SK-N-SH (cell line): ENCODE measurements around the gene TMEM132D. TPM values are rescaled to one million over a fixed set of nuclear protein-coding genes. Genes with fewer than 3 reads are reported as not detected.

Experiments
- CTCF ChIA-PET: fragments of 300-600, 350-600 bp; formaldehyde crosslinking; extraction: SDS; loops from one replicate; lab custom pipeline; 2021; lab: Yijun Ruan, JAX
- POLR2A ChIA-PET: fragments of 350-600 bp; sonication (Branson Sonifier 250); formaldehyde crosslinking; extraction: SDS; loops from one replicate; lab custom pipeline; 2020; ENCODE audit warnings: antibody characterized with exemption, inconsistent platforms; lab: Yijun Ruan, JAX
- DNase-seq: peaks from one replicate; pipeline ENCODE4 v3.0.0; 2012
- H2AFZ ChIP-seq: fragments of 200-600 bp; sonication (generic); 2 replicates; pipeline ENCODE4 v1.8.1; 2016; ENCODE audit warnings: antibody characterized with exemption, mild to moderate bottlenecking, low read depth
- H3F3A ChIP-seq: fragments of 200-600 bp; sonication (generic); replicated peaks from 2 replicates; pipeline ENCODE3; 2016; ENCODE audit warnings: antibody characterized with exemption, mild to moderate bottlenecking; ENCODE audit not compliant: insufficient read depth
- H3K27ac ChIP-seq, 2 experiments: fragments of 200-500 bp in 1 of 2; fragments of 200-600 bp in 1 of 2; sonication (Bioruptor generic) in 1 of 2; sonication (generic), shearing (Covaris generic) in 1 of 2; 2 replicates each; pipeline versions ENCODE4 v1.5.1 to v1.6.1; 2014 to 2016; ENCODE audit warnings: low read depth in 2 of 2, inconsistent platforms in 1 of 2, low read length in 1 of 2, mild to moderate bottlenecking in 1 of 2, mixed read lengths in 1 of 2
- H3K27me3 ChIP-seq: fragments of 200-600 bp; sonication (generic), shearing (Covaris generic); 2 replicates; pipeline ENCODE4 v1.6.1; 2016; ENCODE audit warnings: mixed run types; ENCODE audit not compliant: insufficient read depth
- H3K36me3 ChIP-seq, 2 experiments: fragments of 200-500 bp in 1 of 2; fragments of 200-600 bp in 1 of 2; sonication (Bioruptor generic) in 1 of 2; sonication (generic) in 1 of 2; replicated peaks in 1 of 2; 2 replicates each; pipeline versions ENCODE3 to v1.5.1; 2014 to 2016; ENCODE audit warnings: low read length in 1 of 2, mild to moderate bottlenecking in 1 of 2; ENCODE audit not compliant: insufficient read depth in 2 of 2, control insufficient read depth in 1 of 2
- H3K4me1 ChIP-seq, 2 experiments: fragments of 200-500 bp in 1 of 2; fragments of 200-600 bp in 1 of 2; sonication (Bioruptor generic) in 1 of 2; sonication (generic), shearing (Covaris generic) in 1 of 2; 2 replicates each; pipeline versions ENCODE4 v1.5.1 to v1.6.1; 2014 to 2016; ENCODE audit warnings: low read depth in 1 of 2, low read length in 1 of 2, mixed run types in 1 of 2; ENCODE audit not compliant: insufficient read depth in 2 of 2, control insufficient read depth in 1 of 2
- H3K4me2 ChIP-seq: fragments of 200-600 bp; sonication (generic), shearing (Covaris generic); 2 replicates; pipeline ENCODE4 v1.6.1; 2017; ENCODE audit warnings: mixed run types
- H3K4me3 ChIP-seq, 2 experiments: fragments of 200-500 bp in 1 of 2; fragments of 200-600 bp in 1 of 2; sonication (Bioruptor generic) in 1 of 2; sonication (generic), shearing (Covaris generic) in 1 of 2; 2 replicates each; pipeline versions ENCODE4 v1.5.1 to v1.8.1; 2014 to 2016; ENCODE audit warnings: low read depth in 2 of 2, inconsistent platforms in 1 of 2, low read length in 1 of 2, mild to moderate bottlenecking in 1 of 2, mixed read lengths in 1 of 2, moderate library complexity in 1 of 2
- H3K79me2 ChIP-seq: fragments of 200-600 bp; sonication (generic); 2 replicates; pipeline ENCODE4 v1.8.1; 2017; ENCODE audit warnings: mild to moderate bottlenecking; ENCODE audit not compliant: insufficient read depth
- H3K9ac ChIP-seq: fragments of 200-600 bp; sonication (generic); 2 replicates; pipeline ENCODE4 v1.6.1; 2017; ENCODE audit warnings: mixed run types
- H3K9me2 ChIP-seq: fragments of 200-600 bp; sonication (generic); 2 replicates; pipeline ENCODE4 v1.6.1; 2017; ENCODE audit warnings: mixed run types
- H3K9me3 ChIP-seq: fragments of 200-600 bp; sonication (generic); 2 replicates; pipeline ENCODE4 v1.6.1; 2017; ENCODE audit warnings: mixed run types, mild to moderate bottlenecking, moderate library complexity
- H4K20me1 ChIP-seq: fragments of 200-600 bp; sonication (generic); 2 replicates; pipeline ENCODE4 v1.6.1; 2017; ENCODE audit warnings: mild to moderate bottlenecking, mixed run types; ENCODE audit not compliant: insufficient read depth
- CHD2 ChIP-seq: fragments of 150-350 bp; IDR thresholded peaks from 2 replicates; pipeline ENCODE4 v1.6.1; 2018; ENCODE audit warnings: low read length; ENCODE audit not compliant: partially characterized antibody
- ELF1 ChIP-seq: IDR thresholded peaks from 2 replicates; pipeline ENCODE4 v1.4.0; 2012
- FOSL2 ChIP-seq: IDR thresholded peaks from 2 replicates; pipeline ENCODE4 v1.4.0; 2012; ENCODE audit warnings: low read depth, mild to moderate bottlenecking, moderate library complexity, borderline replicate concordance
- FOXM1 ChIP-seq: IDR thresholded peaks from 2 replicates; pipeline ENCODE4 v1.4.0; 2012; ENCODE audit warnings: low read depth, mild to moderate bottlenecking
- GATA2 ChIP-seq: sonication (generic); formaldehyde crosslinking; IDR thresholded peaks from 2 replicates; pipeline ENCODE4 v1.5.0; 2020; ENCODE audit warnings: mild to moderate bottlenecking, missing genetic modification reagents
- IRF3 ChIP-seq: fragments of 150-350 bp; IDR thresholded peaks from 2 replicates; pipeline ENCODE4 v1.6.1; 2016; ENCODE audit warnings: mild to moderate bottlenecking, low read depth, low read length
- JUND ChIP-seq: IDR thresholded peaks from 2 replicates; pipeline ENCODE4 v1.4.0; 2012
- MXI1 ChIP-seq: IDR thresholded peaks from 2 replicates; pipeline ENCODE4 v1.6.1; 2012; ENCODE audit warnings: mild to moderate bottlenecking, low read depth, low read length, improper control_type of control experiment
- NRF1 ChIP-seq: IDR thresholded peaks from 2 replicates; pipeline ENCODE4 v1.6.1; 2012; ENCODE audit warnings: low read depth, mild to moderate bottlenecking, low read length
- POLR2AphosphoS5 ChIP-seq: IDR thresholded peaks from 2 replicates; pipeline ENCODE4 v1.6.1; 2012; ENCODE audit warnings: low read depth, low read length
- RAD21 ChIP-seq: IDR thresholded peaks from 2 replicates; pipeline ENCODE4 v1.6.1; 2012; ENCODE audit warnings: mild to moderate bottlenecking, low read length
- SIN3A ChIP-seq: IDR thresholded peaks from 2 replicates; pipeline ENCODE4 v1.6.1; 2012; ENCODE audit warnings: low read depth, mild to moderate bottlenecking, low read length, moderate library complexity, borderline replicate concordance
- TAF1 ChIP-seq: IDR thresholded peaks from 2 replicates; pipeline ENCODE4 v1.6.1; 2012; ENCODE audit warnings: low read depth, mild to moderate bottlenecking, low read length, moderate library complexity, borderline replicate concordance
- TCF12 ChIP-seq: IDR thresholded peaks from 2 replicates; pipeline ENCODE4 v1.4.0; 2012
- TEAD4 ChIP-seq: IDR thresholded peaks from 2 replicates; pipeline ENCODE4 v1.4.0; 2012; ENCODE audit warnings: mild to moderate bottlenecking, borderline replicate concordance; ENCODE audit not compliant: insufficient read depth
- YY1 ChIP-seq: IDR thresholded peaks from 2 replicates; pipeline ENCODE4 v1.4.0; 2012; ENCODE audit warnings: low read depth, mild to moderate bottlenecking
- WGBS: methylation state at CpG from one replicate; pipeline ENCODE4 v1.1.6; 2017; ENCODE audit warnings: low lambda C conversion rate; 5-methylcytosine and 5-hydroxymethylcytosine counted together
- polyA plus RNA-seq, 3 experiments: library from polyadenylated mRNA; depleted of rRNA; stranded (reverse); fragments of >200 nt; gene quantifications; 2 replicates each; pipeline ENCODE4 v1.2.3, GENCODE V29; 2012
- TF ChIP-seq, protein P1 (sequence below): IDR thresholded peaks from 2 replicates; pipeline ENCODE4 v1.4.0; 2012; ENCODE audit warnings: low read depth, borderline replicate concordance
- TF ChIP-seq, protein P2 (sequence below): fragments of 150-350 bp; IDR thresholded peaks from 2 replicates; pipeline ENCODE4 v1.6.1; 2017; ENCODE audit warnings: antibody characterized with exemption, low read length, low read depth, borderline replicate concordance

Gene TMEM132D
- polyA plus RNA-seq, 1 of the 3 experiments (the other 2 are of a cell fraction): not detected

DNA sequence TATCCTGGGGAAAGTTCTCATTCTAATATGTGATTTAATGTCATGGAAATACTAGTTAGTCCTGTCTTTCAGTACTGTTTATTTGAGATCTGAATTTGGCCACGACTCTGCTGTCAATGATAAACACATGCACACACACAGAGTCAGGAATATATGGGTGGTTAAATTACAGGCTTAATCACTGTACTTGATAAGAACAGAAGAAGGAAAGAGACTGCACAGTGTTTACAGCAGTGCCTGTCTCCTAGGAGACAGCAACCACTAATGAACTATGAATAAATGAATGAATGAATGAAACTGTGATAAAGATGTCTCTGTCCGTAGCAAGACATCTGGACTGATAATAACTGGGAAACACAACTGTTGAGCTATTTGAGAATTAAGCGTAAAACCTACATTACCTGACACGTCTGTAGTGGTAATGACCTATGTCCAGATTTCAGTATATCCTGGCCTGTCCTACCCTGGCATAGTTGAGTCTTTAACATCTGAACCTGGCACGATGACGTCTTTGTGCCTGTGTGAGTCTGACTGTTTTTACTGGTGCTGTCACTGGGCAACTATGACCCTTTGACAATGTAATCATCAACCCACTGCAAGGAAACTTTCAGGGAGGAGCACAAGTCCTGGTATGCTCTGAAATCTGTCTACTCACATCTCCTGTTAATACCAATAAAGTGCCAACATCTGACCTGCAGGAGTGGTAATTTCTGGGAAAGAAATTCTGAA, 524.6 kb downstream of the TMEM132D start:
- POLR2A ChIA-PET: no interaction called here
- no peak overlapping the region for H2AFZ ChIP-seq
- no peak overlapping the region for H3K9ac ChIP-seq
- TF ChIP-seq TCF12 (no peak), POLR2AphosphoS5 (no peak), SIN3A (no peak), ELF1 (no peak), RAD21 (no peak), CHD2 (no peak), FOXM1 (no peak), TEAD4 (no peak), MXI1 (no peak), IRF3 (no peak), GATA2 (CRISPR knock-in tag) (no peak), TAF1 (no peak), FOSL2 (no peak), JUND (no peak), NRF1 (no peak), YY1 (no peak)
- TF ChIP-seq, protein P1, sequence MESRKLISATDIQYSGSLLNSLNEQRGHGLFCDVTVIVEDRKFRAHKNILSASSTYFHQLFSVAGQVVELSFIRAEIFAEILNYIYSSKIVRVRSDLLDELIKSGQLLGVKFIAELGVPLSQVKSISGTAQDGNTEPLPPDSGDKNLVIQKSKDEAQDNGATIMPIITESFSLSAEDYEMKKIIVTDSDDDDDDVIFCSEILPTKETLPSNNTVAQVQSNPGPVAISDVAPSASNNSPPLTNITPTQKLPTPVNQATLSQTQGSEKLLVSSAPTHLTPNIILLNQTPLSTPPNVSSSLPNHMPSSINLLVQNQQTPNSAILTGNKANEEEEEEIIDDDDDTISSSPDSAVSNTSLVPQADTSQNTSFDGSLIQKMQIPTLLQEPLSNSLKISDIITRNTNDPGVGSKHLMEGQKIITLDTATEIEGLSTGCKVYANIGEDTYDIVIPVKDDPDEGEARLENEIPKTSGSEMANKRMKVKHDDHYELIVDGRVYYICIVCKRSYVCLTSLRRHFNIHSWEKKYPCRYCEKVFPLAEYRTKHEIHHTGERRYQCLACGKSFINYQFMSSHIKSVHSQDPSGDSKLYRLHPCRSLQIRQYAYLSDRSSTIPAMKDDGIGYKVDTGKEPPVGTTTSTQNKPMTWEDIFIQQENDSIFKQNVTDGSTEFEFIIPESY: no peak
- TF ChIP-seq, protein P2, sequence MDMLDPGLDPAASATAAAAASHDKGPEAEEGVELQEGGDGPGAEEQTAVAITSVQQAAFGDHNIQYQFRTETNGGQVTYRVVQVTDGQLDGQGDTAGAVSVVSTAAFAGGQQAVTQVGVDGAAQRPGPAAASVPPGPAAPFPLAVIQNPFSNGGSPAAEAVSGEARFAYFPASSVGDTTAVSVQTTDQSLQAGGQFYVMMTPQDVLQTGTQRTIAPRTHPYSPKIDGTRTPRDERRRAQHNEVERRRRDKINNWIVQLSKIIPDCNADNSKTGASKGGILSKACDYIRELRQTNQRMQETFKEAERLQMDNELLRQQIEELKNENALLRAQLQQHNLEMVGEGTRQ: no peak
- no peak overlapping the region for H3K4me3 ChIP-seq
- H3K4me1 ChIP-seq: no peaks in the 10 kb centered on the region
- H3K27ac ChIP-seq: no peak overlapping the region
- no peak overlapping the region for H3K4me2 ChIP-seq
- no peaks in the 10 kb centered on the region for H3K27me3 ChIP-seq
- no peaks in the 10 kb centered on the region for H3K9me2 ChIP-seq
- no peak for DNase-seq
- 31% methylated on average over 6 of the region's 6 CpGs for WGBS
- H3K36me3 ChIP-seq: no peaks in the 10 kb centered on the region
- no peaks in the 10 kb centered on the region for H3K79me2 ChIP-seq
- H3F3A ChIP-seq: no peaks in the 10 kb centered on the region
- no peaks in the 10 kb centered on the region for H4K20me1 ChIP-seq
- no peaks in the 10 kb centered on the region for H3K9me3 ChIP-seq
- CTCF ChIA-PET: no interaction called here
